Measurements from ENCODE around the gene TIMM10. TPM values are rescaled to one million over a fixed set of nuclear protein-coding genes. Genes with fewer than 3 reads are reported as not detected.
A peak's percentile ranks its signal among the peaks of the same experiment; 100 is the strongest.

The TIMM10 gene
- total and polyA plus RNA-seq, 4 donors: 19.8 to 77.4 (median 30.3) TPM

- H3K36me3 ChIP-seq (ENCODE audit: control insufficient read depth in 4 of 4, insufficient read depth in 3 of 4, low read depth in 1 of 4, low read length in 3 of 4): peaks cover 13 to 38% (median 27%) of the 10 kb centered on the region in 4 donors
- no peak overlapping the region for H3K4me3 ChIP-seq (ENCODE audit: low read depth in 1 of 3, low read length in 3 of 3)
- DNase-seq (ENCODE audit: low spot score): no peak
- H3K27me3 ChIP-seq (ENCODE audit: control insufficient read depth in 4 of 4, insufficient read depth in 4 of 4, low read length in 3 of 4): no peaks in the 10 kb centered on the region
- H3K9ac ChIP-seq (ENCODE audit: low read depth in 1 of 2, low read length in 2 of 2): no peak overlapping the region
- H3K4me1 ChIP-seq (ENCODE audit: control insufficient read depth in 4 of 4, insufficient read depth in 4 of 4, low read length in 3 of 4): no peaks in the 10 kb centered on the region
- no peaks in the 10 kb centered on the region for H3K9me3 ChIP-seq (ENCODE audit: control insufficient read depth in 4 of 4, low read length in 3 of 4)
- WGBS: 33% methylated on average over 6 of the region's 6 CpGs
- H3K27ac ChIP-seq (ENCODE audit: low read depth in 1 of 2, low read length in 2 of 2): no peak overlapping the region
- TF ChIP-seq TAF1 (conservative IDR thresholded peaks at IDR 0.05): no peak
- TF ChIP-seq ATF3 (IDR thresholded peaks at IDR 0.05): no peak
- no peak for TF ChIP-seq FOXA2 (IDR thresholded peaks at IDR 0.05)
- TF ChIP-seq CTCF (IDR thresholded peaks at IDR 0.05; ENCODE audit: low read depth, low read length, missing input control): no peak
- no peak for TF ChIP-seq GABPA (IDR thresholded peaks at IDR 0.05 in 1 of 2, conservative IDR thresholded peaks at IDR 0.05 in 1 of 2)
- no peak for TF ChIP-seq REST (IDR thresholded peaks at IDR 0.05)
Measured at GRCh38 chr11:57547854-57548377, 17.4 kb upstream of the TIMM10 start.

GRCh38 chr11:57546869-57547475 is 16.4 kb upstream of the TIMM10 start:
- DNase-seq (ENCODE audit: low spot score): no peak
- Histone ChIP-seq H3K27me3 (ENCODE audit: control insufficient read depth in 4 of 4, insufficient read depth in 4 of 4, low read length in 3 of 4) (no peaks in the 10 kb centered on the region), H3K36me3 (ENCODE audit: control insufficient read depth in 4 of 4, insufficient read depth in 3 of 4, low read depth in 1 of 4, low read length in 3 of 4) (peaks cover 13 to 29% (median 21%) of the 10 kb centered on the region in 4 donors), H3K27ac (ENCODE audit: low read depth in 1 of 2, low read length in 2 of 2) (no peak overlapping the region), H3K9me3 (ENCODE audit: control insufficient read depth in 4 of 4, low read length in 3 of 4) (no peaks in the 10 kb centered on the region), H3K4me3 (ENCODE audit: low read depth in 1 of 3, low read length in 3 of 3) (no peak overlapping the region), H3K9ac (ENCODE audit: low read depth in 1 of 2, low read length in 2 of 2) (no peak overlapping the region), H3K4me1 (ENCODE audit: control insufficient read depth in 4 of 4, insufficient read depth in 4 of 4, low read length in 3 of 4) (no peaks in the 10 kb centered on the region)
- peak in 1 of 2 donors; percentile 48 for TF ChIP-seq RAD21 (IDR thresholded peaks at IDR 0.05)
- no peak for TF ChIP-seq HNF4A (conservative IDR thresholded peaks at IDR 0.05)
- WGBS: 63% methylated on average over 5 of the region's 5 CpGs

GRCh38 chr11:57546451-57546850 is 15.9 kb upstream of the TIMM10 start:
- no peaks in the 10 kb centered on the region for H3K4me1 ChIP-seq (ENCODE audit: control insufficient read depth in 4 of 4, insufficient read depth in 4 of 4, low read length in 3 of 4)
- H3K27ac ChIP-seq (ENCODE audit: low read depth in 1 of 2, low read length in 2 of 2): no peak overlapping the region
- peaks cover 13 to 23% (median 15%) of the 10 kb centered on the region in 4 donors for H3K36me3 ChIP-seq (ENCODE audit: control insufficient read depth in 4 of 4, insufficient read depth in 3 of 4, low read depth in 1 of 4, low read length in 3 of 4)
- no peaks in the 10 kb centered on the region for H3K27me3 ChIP-seq (ENCODE audit: control insufficient read depth in 4 of 4, insufficient read depth in 4 of 4, low read length in 3 of 4)
- no peaks in the 10 kb centered on the region for H3K9me3 ChIP-seq (ENCODE audit: control insufficient read depth in 4 of 4, low read length in 3 of 4)
- H3K9ac ChIP-seq (ENCODE audit: low read depth in 1 of 2, low read length in 2 of 2): no peak overlapping the region
- no peak overlapping the region for H3K4me3 ChIP-seq (ENCODE audit: low read depth in 1 of 3, low read length in 3 of 3)
- no peak for DNase-seq (ENCODE audit: low spot score)
- over 99% methylated on average over 7 of the region's 7 CpGs for WGBS
- TF ChIP-seq EGR1 (IDR thresholded peaks at IDR 0.05; ENCODE audit: low read depth in 2 of 2) (no peak), GABPA (IDR thresholded peaks at IDR 0.05 in 1 of 2, conservative IDR thresholded peaks at IDR 0.05 in 1 of 2) (no peak), YY1 (IDR thresholded peaks at IDR 0.05) (no peak), HNF4G (IDR thresholded peaks at IDR 0.05) (no peak), REST (IDR thresholded peaks at IDR 0.05) (no peak), FOXA2 (IDR thresholded peaks at IDR 0.05) (no peak), FOXA1 (IDR thresholded peaks at IDR 0.05) (no peak), HNF4A (conservative IDR thresholded peaks at IDR 0.05) (no peak), ZBTB33 (IDR thresholded peaks at IDR 0.05) (no peak), RAD21 (IDR thresholded peaks at IDR 0.05) (no peak), SP1 (IDR thresholded peaks at IDR 0.05) (no peak), ATF3 (IDR thresholded peaks at IDR 0.05) (no peak)
